Dermis blood vessel endothelial cell (primary cell): ENCODE measurements around the gene SPRED2. TPM values are rescaled to one million over a fixed set of nuclear protein-coding genes. Genes with fewer than 3 reads are reported as not detected.

Source experiments
- DNase-seq: peaks from one replicate; pipeline ENCODE4 v3.0.0; 2010
- total RNA-seq: library from RNA; depleted of rRNA; stranded (reverse); fragments of >200 nt; gene quantifications from 2 replicates; pipeline ENCODE4 v1.2.3, GENCODE V29; 2014

SPRED2 gene
- total RNA-seq, 1 donor from 2014 or later: 2.2 TPM

- DNase-seq: peak; percentile 41
Measured at GRCh38 chr2:65383541-65384488, 48.6 kb downstream of the SPRED2 start.

DNA sequence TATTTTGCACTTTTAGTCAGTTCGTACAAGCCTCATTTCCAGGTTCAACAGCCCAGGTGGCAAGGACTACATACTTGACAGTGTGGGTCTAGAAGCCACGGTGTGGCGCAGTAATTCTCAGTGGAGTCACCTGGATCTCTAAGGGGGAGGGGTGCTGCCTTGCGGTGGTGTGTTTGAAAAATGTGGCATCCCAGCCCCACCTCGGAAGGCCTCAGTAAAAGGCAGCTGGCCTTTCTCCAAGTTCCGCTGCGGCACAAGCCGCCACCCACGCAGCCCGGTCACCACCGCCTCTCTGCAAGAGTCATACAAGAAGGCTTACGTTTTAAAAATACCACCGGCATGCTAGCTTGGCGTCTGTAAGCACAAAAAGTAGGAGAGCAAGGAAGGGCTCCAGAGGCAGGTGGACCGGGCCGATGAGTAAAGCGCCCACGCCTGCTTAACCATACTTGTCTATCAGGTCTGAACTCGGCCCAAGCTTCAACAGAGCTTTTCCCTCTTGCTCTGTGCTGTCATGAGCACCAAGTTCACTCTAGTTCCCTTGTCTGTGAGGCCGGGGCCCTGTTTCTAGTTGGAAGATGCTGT, 49.5 kb downstream of the SPRED2 start:
- peak; percentile 39 for DNase-seq

DNA sequence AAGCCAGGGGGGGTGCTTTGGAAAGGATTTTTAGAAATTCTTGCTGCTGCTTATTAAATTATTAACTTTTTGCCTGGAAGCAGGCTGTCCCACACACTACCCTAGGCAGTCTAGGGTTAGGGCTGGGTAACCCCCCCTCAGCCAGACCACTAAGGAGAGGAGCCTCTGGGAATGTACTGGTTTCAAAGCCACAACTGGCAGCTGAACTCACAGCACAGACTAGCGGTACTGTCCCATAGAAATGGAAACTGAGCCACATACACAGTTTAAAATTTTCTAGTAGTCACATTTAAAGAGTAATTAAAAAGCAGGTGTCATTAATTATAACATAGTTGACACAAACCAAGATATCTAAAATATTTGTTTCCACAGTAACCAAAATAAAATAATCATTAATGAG, 50.1 kb downstream of the SPRED2 start:
- DNase-seq: no peak

DNA sequence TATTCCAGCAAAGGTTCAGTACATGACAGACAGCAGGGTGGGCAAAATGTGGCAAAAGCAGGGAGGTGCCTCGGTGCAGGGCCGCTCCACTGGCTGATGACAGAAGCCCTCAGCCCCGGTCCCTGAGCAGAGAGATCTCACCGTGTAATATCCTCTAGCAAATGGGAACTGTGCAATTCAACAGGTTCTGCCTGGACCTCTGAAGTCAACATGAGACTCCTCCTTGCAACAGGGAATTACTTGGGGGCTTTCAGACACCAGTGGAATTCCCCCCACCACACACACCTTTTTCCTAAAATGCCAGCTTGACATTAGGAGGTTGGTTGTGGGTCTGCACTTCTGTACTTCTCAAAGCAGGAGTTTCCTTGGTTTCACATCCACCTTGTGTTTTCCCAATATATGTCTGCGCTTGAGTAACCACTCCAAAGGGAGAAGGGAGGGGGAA, 50.8 kb downstream of the SPRED2 start:
- no peak for DNase-seq

DNA sequence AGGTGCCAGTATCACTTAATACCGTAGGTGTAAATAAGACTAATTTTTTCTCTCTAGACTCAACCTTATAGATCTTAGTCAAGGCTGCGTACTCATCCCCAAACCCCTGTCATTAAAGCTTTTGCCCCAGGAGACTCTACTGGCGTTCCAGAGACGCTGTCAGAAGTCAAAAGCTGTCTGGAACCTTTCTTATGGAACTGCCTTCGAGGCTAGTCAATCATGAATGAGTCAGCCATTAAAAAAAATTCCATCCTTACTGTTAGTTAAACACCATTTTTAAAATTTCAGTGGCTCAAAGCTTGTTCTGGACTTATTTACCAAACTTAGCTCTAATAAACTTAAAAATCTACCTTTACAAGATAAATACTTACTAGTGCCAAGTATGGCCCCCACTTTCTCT, 52.1 kb downstream of the SPRED2 start:
- no peak for DNase-seq

DNA sequence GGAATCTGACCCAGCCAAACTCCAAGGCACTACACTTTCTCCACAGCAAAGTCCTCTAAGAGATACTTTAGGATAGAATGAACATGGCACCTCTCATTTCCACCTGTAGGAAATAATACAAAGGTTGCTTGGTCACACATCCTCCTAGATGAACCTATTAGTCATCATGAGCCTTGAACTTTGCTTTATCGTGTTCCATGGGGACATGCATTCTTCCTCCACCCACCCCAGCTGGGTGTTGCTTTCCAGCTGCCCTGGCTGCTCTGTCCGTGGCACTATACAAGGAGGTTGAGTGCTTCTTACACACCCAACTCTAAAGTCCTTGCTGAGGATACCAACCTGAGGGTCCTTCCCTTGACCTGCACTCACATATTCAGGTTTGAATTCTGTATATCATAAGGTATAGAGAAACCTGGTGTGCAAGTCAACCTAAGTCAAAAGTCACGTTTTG, 52.7 kb downstream of the SPRED2 start:
- no peak for DNase-seq

- no peak for DNase-seq
Measured at GRCh38 chr2:65379223-65379622, 53.2 kb downstream of the SPRED2 start.

DNA sequence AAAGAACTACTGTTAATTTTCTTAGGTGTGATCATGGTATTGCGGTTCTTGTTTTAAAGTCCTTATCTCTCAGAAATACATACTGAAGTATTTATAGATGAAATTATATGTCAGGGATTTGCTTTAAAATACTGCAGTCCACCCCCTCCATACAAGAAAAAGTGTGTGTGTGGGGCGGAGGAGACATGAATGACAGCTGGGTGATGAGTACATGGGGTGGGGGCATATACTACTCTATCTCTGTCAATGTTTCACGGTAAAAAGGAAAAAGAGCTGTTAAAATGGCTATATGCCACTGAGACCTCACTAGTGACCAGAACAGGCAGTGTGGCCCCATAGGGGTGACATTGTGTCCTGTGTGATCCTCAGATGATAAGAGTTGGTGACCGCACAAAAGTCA, 54.1 kb downstream of the SPRED2 start:
- no peak for DNase-seq

- DNase-seq: peak; percentile 73
Measured at GRCh38 chr2:65377556-65378192, 54.7 kb downstream of the SPRED2 start.

GRCh38 chr2:65375723-65376122, 56.7 kb downstream of the SPRED2 start:
- no peak for DNase-seq

- no peak for DNase-seq
Measured at GRCh38 chr2:65374999-65375398, 57.4 kb downstream of the SPRED2 start.

DNA sequence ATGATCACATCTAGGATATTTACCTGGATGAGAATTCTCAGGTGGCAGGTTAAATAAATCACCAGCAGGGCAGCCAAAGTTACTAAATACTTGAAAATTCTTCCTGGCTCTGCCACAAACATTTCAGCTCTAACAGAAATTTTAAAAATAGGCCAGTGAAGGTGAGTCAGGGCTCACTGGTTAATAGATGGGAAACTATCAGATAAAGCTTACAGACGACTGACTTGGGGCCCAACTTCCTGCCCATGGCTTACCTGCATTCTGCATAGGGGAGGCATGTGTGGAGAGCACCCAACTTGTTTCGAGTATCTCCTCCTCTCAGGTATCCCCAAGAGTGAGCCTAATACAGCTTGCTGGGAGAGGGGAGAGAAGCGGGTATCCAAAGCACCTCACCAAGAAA, 57.8 kb downstream of the SPRED2 start:
- no peak for DNase-seq

DNA sequence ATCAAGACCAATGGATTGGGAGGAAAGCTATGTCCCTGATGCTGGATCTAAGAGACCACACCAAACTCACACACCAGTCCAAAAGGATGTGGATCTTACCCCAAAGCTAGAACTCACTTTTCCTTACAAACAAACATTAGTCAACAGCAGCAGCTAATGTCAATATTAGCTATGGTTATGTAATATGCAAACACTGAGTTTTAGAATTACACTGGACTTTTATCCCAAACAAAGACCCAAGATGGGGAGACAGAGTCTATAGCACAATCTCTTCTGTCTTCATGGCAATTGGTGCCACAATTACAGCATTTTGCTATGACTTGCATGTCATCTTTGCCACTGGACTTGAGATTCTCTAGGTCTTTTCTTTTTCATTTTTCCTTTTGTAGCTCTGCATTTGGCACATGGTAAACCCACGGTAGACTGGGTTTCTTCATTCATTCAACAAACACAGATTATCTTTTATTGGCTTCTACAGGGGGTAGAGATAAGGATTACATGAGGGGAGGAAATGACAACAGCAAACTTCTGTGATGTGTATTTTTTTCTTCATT, 59.0 kb downstream of the SPRED2 start:
- DNase-seq: no peak

- no peak for DNase-seq
Measured at GRCh38 chr2:65372619-65373018, 59.8 kb downstream of the SPRED2 start.

DNA sequence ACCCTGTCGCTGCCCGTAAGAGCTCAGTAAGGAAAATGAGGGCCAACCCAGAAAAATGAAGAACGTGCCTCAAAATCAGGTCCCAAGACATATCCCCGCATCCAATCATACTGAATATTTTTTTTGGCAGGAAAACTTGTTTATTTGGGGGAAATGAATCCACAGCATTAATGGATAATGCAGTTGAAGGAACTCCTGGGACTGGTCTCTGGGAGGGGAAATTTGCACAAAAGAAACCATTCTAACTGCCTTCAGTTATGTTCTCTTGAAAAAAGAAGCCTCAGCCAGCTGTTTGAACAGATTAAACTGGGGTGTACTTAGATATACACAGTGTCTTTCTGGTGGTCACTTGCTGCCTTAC, 61.3 kb downstream of the SPRED2 start:
- no peak for DNase-seq

- DNase-seq: no peak
Measured at GRCh38 chr2:65370387-65371073, 61.9 kb downstream of the SPRED2 start.

GRCh38 chr2:65369980-65370379, 62.4 kb downstream of the SPRED2 start:
- no peak for DNase-seq

GRCh38 chr2:65369574-65369973, 62.8 kb downstream of the SPRED2 start:
- DNase-seq: no peak

GRCh38 chr2:65368468-65368867, 63.9 kb downstream of the SPRED2 start:
- no peak for DNase-seq

GRCh38 chr2:65367524-65367923, 64.9 kb downstream of the SPRED2 start:
- peak; percentile 65 for DNase-seq

DNA sequence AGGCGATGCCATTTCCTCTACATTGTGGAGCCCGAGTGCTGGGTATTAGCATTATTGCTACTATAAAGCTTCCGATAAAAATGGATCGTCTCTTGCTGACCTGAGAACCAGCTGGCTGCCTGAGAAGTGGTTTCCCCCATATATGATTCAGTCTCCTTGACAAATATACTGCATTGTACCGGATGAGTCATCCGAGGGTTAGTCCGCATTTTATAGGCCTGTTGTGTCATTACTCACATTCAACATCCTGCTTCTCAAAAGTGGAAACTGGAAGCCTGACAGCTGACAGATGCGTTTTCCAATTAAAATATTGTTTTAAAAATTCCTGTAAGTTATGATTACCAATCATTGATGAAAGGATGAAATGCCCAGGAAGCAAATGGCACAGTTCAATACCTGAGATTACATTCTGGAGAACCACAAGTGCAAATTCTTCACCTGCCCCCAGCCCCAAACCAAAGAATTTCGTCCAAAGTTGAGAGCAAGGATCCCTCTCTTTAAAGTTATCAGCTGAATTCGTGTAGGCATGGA, 65.7 kb downstream of the SPRED2 start:
- peak; percentile 97 for DNase-seq

DNA sequence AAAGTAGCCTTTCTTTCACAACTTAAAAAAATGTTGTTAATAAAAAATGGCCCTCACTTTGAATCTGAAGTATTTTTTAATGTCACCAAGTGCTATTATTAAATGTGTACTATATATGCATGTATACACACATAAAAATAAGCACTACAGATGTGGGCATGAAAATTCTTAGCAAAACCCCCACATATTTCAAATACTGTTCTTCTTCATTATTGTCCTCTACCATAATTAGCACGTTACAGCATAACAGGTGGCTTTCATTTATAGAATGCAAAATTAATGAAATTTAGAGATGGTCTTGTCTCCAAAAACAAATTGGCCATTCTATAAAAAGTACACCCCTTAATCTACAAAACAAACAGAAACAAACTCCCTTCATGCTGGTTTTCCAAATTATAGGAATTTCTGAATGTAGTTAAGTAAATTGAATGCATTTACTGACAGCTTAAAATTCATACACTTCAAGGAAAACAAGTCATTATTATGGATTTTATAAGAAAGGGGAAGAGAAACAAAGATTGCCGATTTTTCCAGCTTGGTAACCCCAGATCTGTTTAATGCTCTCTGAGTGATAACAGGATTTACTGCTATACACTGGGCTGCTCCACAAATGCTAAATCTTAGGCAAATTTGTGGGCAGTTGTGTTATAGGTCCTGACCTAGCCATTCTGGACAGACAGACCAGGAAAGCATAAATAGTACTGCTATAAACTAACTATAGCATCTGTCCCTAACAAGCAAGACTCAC, 67.2 kb downstream of the SPRED2 start:
- no peak for DNase-seq
